ENCODE measurements around the gene SHLD2. TPM values are rescaled to one million over a fixed set of nuclear protein-coding genes. Genes with fewer than 3 reads are reported as not detected.
"Not testable (repeated sequence)": the region's sequence is repeated elsewhere in the genome, so short reads cannot be mapped to it uniquely, and the experiment has no call there.

The SHLD2 gene
- total RNA-seq, 1 donor from 2014 or later: 26.4 TPM

GRCh38 chr10:87066178-87066577 lies 28.8 kb upstream of the SHLD2 start:
- Histone ChIP-seq H3K36me3 (ENCODE audit: control insufficient read depth, insufficient read depth, low read length) (no peaks in the 10 kb centered on the region), H3K27me3 (ENCODE audit: control insufficient read depth, insufficient read depth, low read length) (no peaks in the 10 kb centered on the region), H3K4me3 (ENCODE audit: low read depth, low read length) (no peak overlapping the region)
- no peak for DNase-seq (ENCODE audit: low read depth)
- no peak for TF ChIP-seq CTCF (IDR thresholded peaks at IDR 0.05; ENCODE audit: insufficient read depth, low read length, poor library complexity, severe bottlenecking)

GRCh38 chr10:87066865-87067264 lies 28.1 kb upstream of the SHLD2 start:
- Histone ChIP-seq H3K4me3 (ENCODE audit: low read depth, low read length) (no peak overlapping the region), H3K36me3 (ENCODE audit: control insufficient read depth, insufficient read depth, low read length) (no peaks in the 10 kb centered on the region), H3K27me3 (ENCODE audit: control insufficient read depth, insufficient read depth, low read length) (no peaks in the 10 kb centered on the region)
- TF ChIP-seq CTCF (IDR thresholded peaks at IDR 0.05; ENCODE audit: insufficient read depth, low read length, poor library complexity, severe bottlenecking): no peak
- DNase-seq (ENCODE audit: low read depth): no peak

- Histone ChIP-seq H3K27me3 (ENCODE audit: control insufficient read depth, insufficient read depth, low read length) (no peaks in the 10 kb centered on the region), H3K36me3 (ENCODE audit: control insufficient read depth, insufficient read depth, low read length) (no peaks in the 10 kb centered on the region), H3K4me3 (ENCODE audit: low read depth, low read length) (no peak overlapping the region)
- no peak for DNase-seq (ENCODE audit: low read depth)
- TF ChIP-seq CTCF (IDR thresholded peaks at IDR 0.05; ENCODE audit: insufficient read depth, low read length, poor library complexity, severe bottlenecking): no peak
These were observed 26.7 kb upstream of the SHLD2 start for GRCh38 chr10:87068281-87068680.

GRCh38 chr10:87072449-87072848 lies 22.6 kb upstream of the SHLD2 start:
- TF ChIP-seq CTCF (IDR thresholded peaks at IDR 0.05; ENCODE audit: insufficient read depth, low read length, poor library complexity, severe bottlenecking): no peak
- H3K36me3 ChIP-seq (ENCODE audit: control insufficient read depth, insufficient read depth, low read length): no peaks in the 10 kb centered on the region

GRCh38 chr10:87076421-87076820 lies 18.6 kb upstream of the SHLD2 start:
- DNase-seq (ENCODE audit: low read depth); H3K27me3 ChIP-seq (ENCODE audit: control insufficient read depth, insufficient read depth, low read length); H3K36me3 ChIP-seq (ENCODE audit: control insufficient read depth, insufficient read depth, low read length): not testable (repeated sequence)

More at GRCh38 chr10:87072449-87072848, 22.6 kb upstream of the SHLD2 start:
- Histone ChIP-seq H3K4me3 (ENCODE audit: low read depth, low read length) (no peak overlapping the region), H3K27me3 (ENCODE audit: control insufficient read depth, insufficient read depth, low read length) (no peaks in the 10 kb centered on the region)
- no peak for DNase-seq (ENCODE audit: low read depth)

GRCh38 chr10:87079106-87079836 lies 15.7 kb upstream of the SHLD2 start:
- H3K36me3 ChIP-seq (ENCODE audit: control insufficient read depth, insufficient read depth, low read length): no peaks in the 10 kb centered on the region
- H3K27me3 ChIP-seq (ENCODE audit: control insufficient read depth, insufficient read depth, low read length): no peaks in the 10 kb centered on the region
- DNase-seq (ENCODE audit: low read depth): no peak
- no peak for TF ChIP-seq CTCF (IDR thresholded peaks at IDR 0.05; ENCODE audit: insufficient read depth, low read length, poor library complexity, severe bottlenecking)
- H3K4me3 ChIP-seq (ENCODE audit: low read depth, low read length): no peak overlapping the region

More at GRCh38 chr10:87076421-87076820, 18.6 kb upstream of the SHLD2 start:
- not testable (repeated sequence) for H3K4me3 ChIP-seq (ENCODE audit: low read depth, low read length)

GRCh38 chr10:87080621-87081020 lies 14.4 kb upstream of the SHLD2 start:
- DNase-seq (ENCODE audit: low read depth): not testable (repeated sequence)

GRCh38 chr10:87081574-87081973 lies 13.4 kb upstream of the SHLD2 start:
- H3K36me3 ChIP-seq (ENCODE audit: control insufficient read depth, insufficient read depth, low read length); DNase-seq (ENCODE audit: low read depth); H3K27me3 ChIP-seq (ENCODE audit: control insufficient read depth, insufficient read depth, low read length); H3K4me3 ChIP-seq (ENCODE audit: low read depth, low read length): not testable (repeated sequence)

More at GRCh38 chr10:87080621-87081020, 14.4 kb upstream of the SHLD2 start:
- H3K4me3 ChIP-seq (ENCODE audit: low read depth, low read length); H3K36me3 ChIP-seq (ENCODE audit: control insufficient read depth, insufficient read depth, low read length); H3K27me3 ChIP-seq (ENCODE audit: control insufficient read depth, insufficient read depth, low read length): not testable (repeated sequence)

- not testable (repeated sequence) for H3K4me3 ChIP-seq (ENCODE audit: low read depth, low read length); H3K27me3 ChIP-seq (ENCODE audit: control insufficient read depth, insufficient read depth, low read length); H3K36me3 ChIP-seq (ENCODE audit: control insufficient read depth, insufficient read depth, low read length)
- DNase-seq (ENCODE audit: low read depth): peak; percentile 82
These were observed 12.8 kb upstream of the SHLD2 start for GRCh38 chr10:87082219-87082618.
